Colonic mucosa (tissue), 4 donors: ENCODE data around the gene GABRA5. TPM values are rescaled to one million over a fixed set of nuclear protein-coding genes. Genes with fewer than 3 reads are reported as not detected.

Experiments used
- DNase-seq: peaks from one replicate; pipeline ENCODE4 v3.0.0-alpha.2; 2020
- H3K27ac ChIP-seq: fragments of 200-600 bp; one replicate; pipeline ENCODE4 v1.8.0; 2021
- H3K27me3 ChIP-seq: fragments of 200-600 bp; one replicate; pipeline ENCODE4 v1.8.0; 2021
- H3K36me3 ChIP-seq: fragments of 200-600 bp; one replicate; pipeline ENCODE4 v1.8.0; 2021
- H3K4me1 ChIP-seq: fragments of 200-600 bp; one replicate; pipeline ENCODE4 v1.8.0; 2021; ENCODE audit warnings: mild to moderate bottlenecking
- H3K4me3 ChIP-seq: fragments of 200-600 bp; one replicate; pipeline ENCODE4 v1.8.0; 2021
- H3K9ac ChIP-seq, 2 donors: one replicate each; pipeline ENCODE4 v1.7.0; 2013; ENCODE audit warnings: control low read depth in 2 of 2, low read depth in 2 of 2, low read length in 2 of 2
- H3K9me3 ChIP-seq: fragments of 200-600 bp; one replicate; pipeline ENCODE4 v1.8.0; 2021
- intact Hi-C: fragments of 100-400 bp; cut with DNase I; formaldehyde crosslinking; loops from one replicate; pipeline ENCODE4 v1.14.1; 2022
- total RNA-seq, 2 donors: library from RNA; stranded (reverse); fragmentation: NEBNext Ultra II Directional in 1 of 2; extraction: Animal tissue kit (Norgen Biotek cat#: 25700) in 1 of 2; gene quantifications; one replicate each; pipeline ENCODE4 v1.2.1, GENCODE V29; 2021
- TF ChIP-seq, protein P1 (sequence below): fragments of 200-600 bp; IDR thresholded peaks from one replicate; pipeline ENCODE4 v1.8.0; 2022; ENCODE audit warnings: antibody characterized with exemption, mild to moderate bottlenecking
- donor health status: healthy.
- donor health status: DM: no; HTN: no; CAD: no.
- donor health status: DM: no; HTN: no; CAD: no.

The GABRA5 gene
- total RNA-seq, 2 donors from 2014 or later: not detected

DNA sequence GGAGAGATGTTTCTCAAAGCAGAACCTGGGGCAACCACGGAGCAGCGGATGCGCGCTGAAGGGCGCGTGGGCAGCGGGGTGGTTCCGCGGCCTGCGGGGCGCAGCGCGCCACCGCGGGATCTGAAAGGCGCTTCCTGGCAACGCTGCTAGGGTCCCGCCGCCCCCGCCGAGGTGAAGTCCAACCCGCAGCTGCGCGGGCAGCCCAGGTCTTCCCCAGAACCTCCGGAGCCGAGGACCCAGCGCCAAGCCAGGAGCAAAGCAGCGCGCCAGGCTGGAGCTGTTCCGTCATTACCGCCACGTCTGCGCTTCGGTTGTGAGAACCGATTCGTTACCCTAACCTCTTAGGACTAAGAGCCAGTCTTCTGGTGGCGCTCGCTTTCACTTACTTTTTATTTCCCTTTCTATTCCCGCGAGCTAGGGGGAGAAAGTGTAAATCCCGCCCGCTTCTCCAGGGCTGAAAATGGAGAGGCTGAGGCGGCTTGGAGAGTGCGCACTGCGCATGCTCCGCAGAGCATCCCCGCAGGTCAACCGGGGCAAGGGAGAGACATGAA, 100.9 kb downstream of the GABRA5 start:
- H3K27me3 ChIP-seq: no peaks in the 10 kb centered on the region
- intact Hi-C loops: loop anchor here (10.0 kb wide), 1 partner anchor 57 kb away; no protein-coding TSS in a partner anchor
- no peak overlapping the region for H3K9ac ChIP-seq

DNA sequence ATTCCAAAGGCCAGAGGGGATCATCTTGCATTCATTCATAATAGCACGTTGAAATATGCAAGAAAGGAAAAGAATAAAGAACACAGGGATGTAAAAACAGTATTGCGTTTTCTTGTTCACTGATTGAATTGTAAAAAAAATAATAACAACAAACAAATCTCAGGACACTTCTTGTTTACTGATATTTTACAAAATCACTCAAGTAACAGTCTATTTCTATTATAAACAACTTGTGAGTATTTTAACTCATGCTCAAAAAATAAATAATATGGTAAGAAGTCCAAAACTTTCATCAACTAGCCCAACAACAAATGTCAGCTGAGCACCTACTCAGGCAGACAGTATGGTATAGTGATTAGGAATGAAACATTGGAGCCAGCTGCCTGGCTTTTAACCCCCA, 101.9 kb downstream of the GABRA5 start:
- no peaks in the 10 kb centered on the region for H3K27me3 ChIP-seq

More for the DNA sequence above, 100.9 kb downstream of the GABRA5 start:
- Histone ChIP-seq H3K4me3 (no peak overlapping the region), H3K27ac (no peak overlapping the region), H3K36me3 (no peaks in the 10 kb centered on the region), H3K4me1 (no peaks in the 10 kb centered on the region), H3K9me3 (no peaks in the 10 kb centered on the region)
- no peak for DNase-seq
- TF ChIP-seq, protein P1, sequence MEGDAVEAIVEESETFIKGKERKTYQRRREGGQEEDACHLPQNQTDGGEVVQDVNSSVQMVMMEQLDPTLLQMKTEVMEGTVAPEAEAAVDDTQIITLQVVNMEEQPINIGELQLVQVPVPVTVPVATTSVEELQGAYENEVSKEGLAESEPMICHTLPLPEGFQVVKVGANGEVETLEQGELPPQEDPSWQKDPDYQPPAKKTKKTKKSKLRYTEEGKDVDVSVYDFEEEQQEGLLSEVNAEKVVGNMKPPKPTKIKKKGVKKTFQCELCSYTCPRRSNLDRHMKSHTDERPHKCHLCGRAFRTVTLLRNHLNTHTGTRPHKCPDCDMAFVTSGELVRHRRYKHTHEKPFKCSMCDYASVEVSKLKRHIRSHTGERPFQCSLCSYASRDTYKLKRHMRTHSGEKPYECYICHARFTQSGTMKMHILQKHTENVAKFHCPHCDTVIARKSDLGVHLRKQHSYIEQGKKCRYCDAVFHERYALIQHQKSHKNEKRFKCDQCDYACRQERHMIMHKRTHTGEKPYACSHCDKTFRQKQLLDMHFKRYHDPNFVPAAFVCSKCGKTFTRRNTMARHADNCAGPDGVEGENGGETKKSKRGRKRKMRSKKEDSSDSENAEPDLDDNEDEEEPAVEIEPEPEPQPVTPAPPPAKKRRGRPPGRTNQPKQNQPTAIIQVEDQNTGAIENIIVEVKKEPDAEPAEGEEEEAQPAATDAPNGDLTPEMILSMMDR: no peak

DNA sequence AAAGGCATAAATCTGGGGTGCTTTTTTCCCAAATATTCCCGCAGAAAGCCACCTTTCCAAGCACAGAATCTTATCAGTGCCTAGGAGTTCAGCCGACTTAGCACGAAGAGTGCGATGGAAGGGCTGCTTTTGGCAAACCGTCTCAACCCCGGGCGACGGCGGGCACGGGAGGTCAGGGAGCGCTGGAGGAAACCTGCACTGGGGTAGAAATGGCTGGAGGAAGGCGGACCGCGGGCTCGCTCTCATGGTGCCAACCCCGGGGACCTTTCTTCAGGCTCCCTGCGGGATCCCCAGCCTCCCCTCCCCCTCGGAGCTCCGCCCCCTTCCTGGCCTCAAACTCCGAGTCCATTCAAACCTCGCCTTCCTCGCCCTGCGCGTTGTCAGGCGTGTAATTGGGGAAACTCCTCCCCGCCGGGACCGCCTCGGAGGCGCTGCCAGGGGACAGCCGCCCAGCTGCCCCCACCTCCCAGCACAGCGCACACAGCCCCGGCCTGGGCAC, 103.9 kb downstream of the GABRA5 start, which contains the start of gene GABRG3:
Gene GABRG3, plus strand, starts transcription at position 470 of the 499 bp plus-strand sequence.
- H3K27me3 ChIP-seq: no peaks in the 10 kb centered on the region
- no peak for DNase-seq
- intact Hi-C loops: no loop called here
- no peaks in the 10 kb centered on the region for H3K4me1 ChIP-seq
- no peaks in the 10 kb centered on the region for H3K36me3 ChIP-seq
- H3K9ac ChIP-seq: no peak within 1 kb of the TSS
- TF ChIP-seq, protein P1: no peak
- H3K9me3 ChIP-seq: no peaks in the 10 kb centered on the region
- no peak within 1 kb of the TSS for H3K4me3 ChIP-seq
- H3K27ac ChIP-seq: no peak within 1 kb of the TSS

More for the DNA sequence above, 101.9 kb downstream of the GABRA5 start:
- intact Hi-C loops: loop anchor here (10.0 kb wide), 1 partner anchor 56 kb away; no protein-coding TSS in a partner anchor
- no peak for DNase-seq
- H3K4me1 ChIP-seq: no peaks in the 10 kb centered on the region
- no peak overlapping the region for H3K4me3 ChIP-seq
- TF ChIP-seq, protein P1: no peak
- H3K9me3 ChIP-seq: no peaks in the 10 kb centered on the region
- H3K9ac ChIP-seq: no peak overlapping the region
- H3K27ac ChIP-seq: no peak overlapping the region
- H3K36me3 ChIP-seq: no peaks in the 10 kb centered on the region

DNA sequence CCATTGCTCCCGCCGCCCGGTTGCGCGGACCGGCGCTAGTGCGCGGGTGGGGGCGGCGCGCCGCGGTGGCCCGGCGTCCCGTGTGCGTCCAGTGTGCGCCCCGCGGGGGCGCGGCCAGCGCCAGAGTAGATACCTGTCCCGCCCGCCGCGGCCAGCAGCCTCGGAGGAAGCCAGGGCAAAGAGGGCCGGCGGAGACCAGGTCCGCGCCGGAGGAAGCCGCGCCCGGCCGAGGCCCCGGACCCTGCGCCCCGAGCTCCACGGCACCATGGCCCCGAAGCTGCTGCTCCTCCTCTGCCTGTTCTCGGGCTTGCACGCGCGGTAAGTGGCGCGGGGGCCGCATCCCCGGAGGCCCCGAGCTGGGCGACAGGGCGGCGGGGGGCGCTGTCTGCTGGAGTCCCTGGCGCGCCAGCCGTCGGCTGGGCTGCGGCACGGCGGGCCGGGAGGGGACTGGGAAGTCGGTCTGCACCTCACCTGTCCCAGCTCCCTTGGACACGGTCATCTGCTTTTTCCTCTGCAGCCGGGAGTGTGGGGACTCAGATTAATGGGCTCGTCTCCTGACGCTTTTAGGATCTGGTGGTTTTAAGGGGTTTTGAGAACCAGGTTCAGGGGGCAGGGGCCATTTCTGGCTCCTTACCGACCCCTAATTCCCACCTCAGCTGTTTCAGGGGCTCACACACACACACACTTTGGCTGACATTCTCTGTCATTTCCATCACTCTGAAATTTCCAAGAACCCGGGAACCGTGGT, 104.6 kb downstream of the GABRA5 start:
- TF ChIP-seq, protein P1: no peak
- no peak overlapping the region for H3K27ac ChIP-seq
- H3K36me3 ChIP-seq: no peaks in the 10 kb centered on the region
- H3K27me3 ChIP-seq: no peaks in the 10 kb centered on the region
- H3K9me3 ChIP-seq: no peaks in the 10 kb centered on the region
- DNase-seq: no peak
- H3K4me3 ChIP-seq: no peak overlapping the region
- H3K9ac ChIP-seq: no peak overlapping the region
- intact Hi-C loops: no loop called here
- no peaks in the 10 kb centered on the region for H3K4me1 ChIP-seq

DNA sequence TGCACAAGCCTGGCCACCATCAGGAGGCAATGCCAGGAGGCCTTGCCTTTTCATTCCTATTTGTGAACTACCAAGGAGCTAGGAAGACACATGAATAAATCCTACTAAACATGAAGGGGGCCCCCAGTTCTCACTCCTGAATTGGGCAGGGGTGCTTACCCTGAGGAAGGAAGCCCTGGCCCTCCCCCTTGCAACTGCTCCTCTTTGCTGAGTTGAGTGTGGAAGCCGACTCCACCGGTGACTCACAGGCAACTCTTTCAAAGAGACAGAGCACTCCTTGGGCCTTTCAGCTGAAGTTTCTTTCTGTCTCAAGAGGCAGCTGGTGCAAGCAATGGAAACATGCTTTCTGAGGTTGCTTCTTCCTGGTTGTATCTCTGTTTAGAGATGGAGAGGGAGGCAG, 105.8 kb downstream of the GABRA5 start:
- TF ChIP-seq, protein P1: no peak
- H3K4me3 ChIP-seq: no peak overlapping the region
- DNase-seq: no peak

More for the DNA sequence above, 105.8 kb downstream of the GABRA5 start:
- Histone ChIP-seq H3K36me3 (no peaks in the 10 kb centered on the region), H3K9me3 (no peaks in the 10 kb centered on the region), H3K4me1 (no peaks in the 10 kb centered on the region), H3K27ac (no peak overlapping the region), H3K9ac (no peak overlapping the region), H3K27me3 (no peaks in the 10 kb centered on the region)
- intact Hi-C loops: no loop called here
